GM10266 (cell line): ENCODE results near the gene RBL1.

Experiments
- DNase-seq: peaks from one replicate; pipeline ENCODE4 v3.0.0; 2012; ENCODE audit errors: extremely low spot score
- TF ChIP-seq, protein P1 (sequence below): IDR thresholded peaks from 2 replicates; pipeline ENCODE4 v1.5.1; 2012; ENCODE audit warnings: mild to moderate bottlenecking, low read depth; ENCODE audit not compliant: control insufficient read depth, insufficient read depth; ENCODE audit errors: missing control alignments

Gene RBL1

DNA sequence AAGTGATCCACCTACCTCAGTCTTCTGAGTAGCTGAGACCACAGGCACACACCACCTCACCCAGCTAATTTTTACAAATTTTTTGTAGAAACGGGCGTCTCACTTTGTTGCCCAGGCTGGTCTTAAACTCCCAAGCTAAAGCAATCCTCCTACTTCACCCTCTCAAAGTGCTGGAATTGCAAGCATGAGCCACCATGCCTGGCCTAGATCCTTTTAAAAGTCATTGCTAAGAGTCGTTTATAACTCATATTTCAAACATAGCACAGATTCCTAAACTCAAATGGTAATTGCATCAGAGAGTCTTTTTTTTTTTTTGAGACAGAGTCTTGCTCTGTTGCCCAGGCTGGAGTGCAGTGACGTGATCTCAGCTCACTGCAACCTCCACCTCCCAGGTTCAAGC lies 136.6 kb downstream of the RBL1 start:
- DNase-seq: no peak
- TF ChIP-seq, protein P1, sequence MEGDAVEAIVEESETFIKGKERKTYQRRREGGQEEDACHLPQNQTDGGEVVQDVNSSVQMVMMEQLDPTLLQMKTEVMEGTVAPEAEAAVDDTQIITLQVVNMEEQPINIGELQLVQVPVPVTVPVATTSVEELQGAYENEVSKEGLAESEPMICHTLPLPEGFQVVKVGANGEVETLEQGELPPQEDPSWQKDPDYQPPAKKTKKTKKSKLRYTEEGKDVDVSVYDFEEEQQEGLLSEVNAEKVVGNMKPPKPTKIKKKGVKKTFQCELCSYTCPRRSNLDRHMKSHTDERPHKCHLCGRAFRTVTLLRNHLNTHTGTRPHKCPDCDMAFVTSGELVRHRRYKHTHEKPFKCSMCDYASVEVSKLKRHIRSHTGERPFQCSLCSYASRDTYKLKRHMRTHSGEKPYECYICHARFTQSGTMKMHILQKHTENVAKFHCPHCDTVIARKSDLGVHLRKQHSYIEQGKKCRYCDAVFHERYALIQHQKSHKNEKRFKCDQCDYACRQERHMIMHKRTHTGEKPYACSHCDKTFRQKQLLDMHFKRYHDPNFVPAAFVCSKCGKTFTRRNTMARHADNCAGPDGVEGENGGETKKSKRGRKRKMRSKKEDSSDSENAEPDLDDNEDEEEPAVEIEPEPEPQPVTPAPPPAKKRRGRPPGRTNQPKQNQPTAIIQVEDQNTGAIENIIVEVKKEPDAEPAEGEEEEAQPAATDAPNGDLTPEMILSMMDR: no peak

DNA sequence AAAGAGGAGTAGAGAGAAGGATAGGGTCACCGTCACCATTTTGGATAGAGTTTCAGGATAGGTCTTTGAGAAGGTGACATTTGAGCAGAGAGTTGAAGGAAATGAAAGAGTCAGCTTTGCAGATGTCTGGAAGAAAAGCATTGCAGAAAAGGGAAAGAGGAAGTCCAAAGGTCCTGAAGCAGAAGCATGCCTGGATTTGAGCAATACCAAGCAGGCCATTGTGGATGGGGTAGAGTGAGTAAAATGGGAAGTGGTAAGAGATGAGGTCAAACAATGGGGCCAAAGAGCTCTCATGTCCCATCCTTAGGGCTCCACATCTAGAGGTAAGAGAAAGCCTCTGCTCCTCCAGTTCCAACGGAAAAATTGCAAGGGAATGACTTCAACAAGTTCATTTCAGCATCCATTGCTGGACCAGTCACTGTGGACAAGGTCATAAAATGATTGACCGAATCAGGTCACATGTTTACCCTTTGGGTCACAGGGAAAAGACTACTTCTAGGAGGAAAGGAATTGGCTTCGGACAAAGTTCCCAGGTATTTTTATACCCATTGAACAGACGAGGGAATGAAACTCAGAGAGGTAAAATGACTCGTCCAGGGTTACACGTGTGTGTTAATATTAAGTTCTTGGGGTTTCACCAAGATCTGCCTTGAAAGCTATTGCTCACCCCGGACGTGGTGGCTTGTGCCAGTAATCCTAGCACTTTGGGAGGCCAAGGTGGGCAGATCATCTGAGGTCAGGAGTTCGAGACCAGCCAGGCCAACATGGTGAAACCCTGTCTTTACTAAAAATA lies 137.7 kb downstream of the RBL1 start:
- TF ChIP-seq, protein P1: no peak
- no peak for DNase-seq

DNA sequence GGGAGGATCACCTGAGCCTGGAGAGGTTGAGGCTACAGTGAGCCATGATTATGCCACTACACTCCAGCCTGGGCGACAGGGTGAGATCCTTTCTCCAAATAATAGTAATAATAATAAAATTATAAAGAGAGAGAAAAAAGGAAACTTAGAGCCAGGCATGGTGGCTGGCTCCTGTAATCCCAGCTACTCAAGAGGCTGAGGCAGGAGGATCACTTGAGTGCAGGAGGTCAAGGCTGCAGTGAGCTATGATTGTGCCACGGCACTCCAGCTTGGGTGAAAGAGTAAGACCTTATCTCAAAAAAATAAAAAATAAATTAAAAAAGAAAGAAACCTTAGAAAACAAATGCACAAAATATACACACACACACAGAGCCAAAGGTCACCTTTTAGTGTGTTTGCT lies 139.1 kb downstream of the RBL1 start:
- DNase-seq: no peak
- TF ChIP-seq, protein P1: no peak

DNA sequence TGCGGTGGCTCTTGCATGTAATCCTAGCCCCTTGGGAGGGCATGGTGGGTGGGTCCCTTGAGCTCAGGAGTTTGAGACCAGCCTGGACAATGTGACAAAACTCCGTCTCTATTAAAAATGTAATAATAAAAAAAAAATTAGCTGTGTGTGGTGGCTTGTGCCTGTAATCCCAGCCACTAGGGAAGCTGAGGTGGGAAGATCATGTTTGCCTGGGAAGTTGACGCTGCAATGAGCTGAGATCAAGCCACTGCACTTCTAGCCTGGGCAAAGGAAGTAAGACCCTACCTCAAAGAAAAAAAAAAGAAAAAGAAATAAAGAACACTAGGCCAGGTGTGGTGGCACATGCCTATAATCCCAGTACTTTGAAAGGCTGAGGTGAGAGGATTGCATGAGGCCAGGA lies 139.8 kb downstream of the RBL1 start:
- DNase-seq: no peak
- TF ChIP-seq, protein P1: no peak

DNA sequence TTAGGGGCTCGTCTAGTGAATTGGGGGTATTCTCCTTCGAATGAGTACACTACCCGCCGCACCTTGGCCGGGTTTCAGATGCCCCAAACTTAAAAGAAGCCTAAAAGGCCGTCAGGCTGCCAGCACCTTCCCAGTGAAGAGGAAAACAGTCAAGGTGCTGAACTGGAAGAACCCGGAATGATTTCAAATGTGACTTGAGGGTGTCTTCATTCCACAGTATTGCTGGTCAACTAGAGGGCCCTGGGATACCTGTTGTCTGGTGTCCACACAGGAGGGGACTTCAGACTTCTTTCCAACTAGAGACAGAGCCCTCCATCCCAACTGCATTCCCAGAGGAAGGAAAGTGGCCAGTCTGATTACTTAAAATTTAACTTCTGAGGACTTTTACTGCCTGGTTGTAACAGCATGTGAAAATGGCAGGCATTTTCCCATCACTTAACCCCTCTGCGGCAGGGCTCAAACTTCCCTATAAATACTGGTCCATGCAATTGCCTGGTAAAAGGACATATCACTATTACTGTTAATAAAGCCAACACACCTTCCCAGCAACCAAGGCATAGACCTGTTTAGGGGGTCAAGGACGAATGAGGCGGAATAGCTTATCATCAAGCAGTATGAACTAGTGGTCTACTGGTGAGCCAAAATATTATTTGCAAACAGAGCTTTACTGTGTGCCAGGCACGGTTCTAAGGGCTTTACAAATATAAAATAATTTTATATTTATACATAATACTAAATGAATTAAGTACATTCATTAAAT lies 143.6 kb downstream of the RBL1 start:
- TF ChIP-seq, protein P1: no peak
- no peak for DNase-seq

DNA sequence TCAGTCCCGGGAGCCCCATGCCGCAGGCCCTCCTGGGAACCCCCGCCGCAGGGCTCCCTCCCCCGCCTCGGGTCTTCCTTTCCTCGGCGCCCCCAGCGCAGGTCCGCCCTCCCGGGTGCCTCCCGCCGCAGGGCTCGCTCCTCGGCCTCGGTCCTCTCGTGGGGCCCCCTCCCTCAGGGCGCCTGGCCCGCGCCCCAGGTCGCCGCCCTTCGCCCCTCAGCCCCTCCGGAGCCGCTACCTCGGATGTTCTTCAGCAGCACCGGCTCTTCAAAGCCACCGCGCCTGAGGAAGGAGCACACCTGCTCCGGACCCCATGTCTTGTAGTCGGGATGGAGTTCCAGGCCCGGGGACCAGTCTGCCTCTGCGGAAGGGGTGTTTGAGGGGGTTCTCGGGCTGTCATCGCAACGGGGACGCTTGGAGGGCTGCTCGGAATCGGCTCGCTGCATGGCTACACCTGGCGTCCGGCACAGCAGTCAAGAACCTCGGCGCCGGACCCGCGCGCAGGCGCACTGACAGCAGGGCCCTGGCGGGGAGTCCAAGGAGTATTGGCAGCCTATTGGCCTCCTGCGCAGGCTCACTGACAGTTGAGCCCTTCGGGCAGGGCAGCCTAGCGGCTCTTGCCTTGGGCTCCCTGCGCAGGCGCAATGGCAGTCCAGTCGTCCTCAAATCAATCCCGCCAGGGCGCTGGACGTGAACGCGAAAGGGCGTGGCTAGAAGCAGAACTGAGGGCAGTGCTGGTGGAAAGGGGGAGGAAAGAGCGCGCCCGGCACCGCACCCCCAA lies 144.4 kb downstream of the RBL1 start, which contains the start of gene SAMHD1:
TSS of gene SAMHD1 (minus strand) at position 511 of the 781 bp plus-strand sequence. CDS start at position 446, 65 bp downstream.
- DNase-seq: peak; percentile 99
- TF ChIP-seq, protein P1: no peak
